Esophagus mucosa (tissue), 1 donor: ENCODE results near the gene PUM1. TPM values are rescaled to one million over a fixed set of nuclear protein-coding genes. Genes with fewer than 3 reads are reported as not detected.
"Not testable (repeated sequence)": the region's sequence is repeated elsewhere in the genome, so short reads cannot be mapped to it uniquely, and the experiment has no call there.

Source experiments
- ATAC-seq: fragments of 200-7000 bp; cut with Tn5 transposase; one replicate; pipeline ENCODE4 v1.9.1; 2020
- total RNA-seq: library from RNA; stranded (reverse); gene quantifications from one replicate; pipeline ENCODE4 v1.2.4, GENCODE V29; 2023
- donor health status: DM: yes; HTN: yes; CAD: no.

The PUM1 gene
- total RNA-seq: 63.0 TPM

GRCh38 chr1:31065310-31066217 is at the start of gene PUM1:
Gene PUM1 (minus strand): TSS chr1:31065717. CDS start chr1:31059566, 6,151 bp downstream.
- ATAC-seq: peak; percentile 100

- ATAC-seq: peak; percentile 42
Observed at GRCh38 chr1:31112266-31112935, 46.9 kb upstream of the PUM1 start.

- ATAC-seq: peak; percentile 90
Observed at GRCh38 chr1:31111290-31111951, 45.9 kb upstream of the PUM1 start.

GRCh38 chr1:31110846-31111245 is 45.3 kb upstream of the PUM1 start:
- no peak for ATAC-seq

- ATAC-seq: no peak
Observed at GRCh38 chr1:31108861-31109260, 43.3 kb upstream of the PUM1 start.

GRCh38 chr1:31105646-31106045 is 40.1 kb upstream of the PUM1 start:
- no peak for ATAC-seq

GRCh38 chr1:31102501-31102950 is 37.0 kb upstream of the PUM1 start:
- peak; percentile 73 for ATAC-seq

- ATAC-seq: peak; percentile 23
Observed at GRCh38 chr1:31101147-31101502, 35.6 kb upstream of the PUM1 start.

GRCh38 chr1:31099293-31100032 is 33.9 kb upstream of the PUM1 start:
- no peak for ATAC-seq

GRCh38 chr1:31095985-31096384 is 30.5 kb upstream of the PUM1 start:
- no peak for ATAC-seq

- no peak for ATAC-seq
Observed at GRCh38 chr1:31095298-31095981, 29.9 kb upstream of the PUM1 start.

GRCh38 chr1:31088081-31088480 is 22.6 kb upstream of the PUM1 start:
- not testable (repeated sequence) for ATAC-seq

- no peak for ATAC-seq
Observed at GRCh38 chr1:31084782-31085569, 19.5 kb upstream of the PUM1 start.

- ATAC-seq: no peak
Observed at GRCh38 chr1:31082385-31082784, 16.9 kb upstream of the PUM1 start.

GRCh38 chr1:31073044-31073443 is 7.5 kb upstream of the PUM1 start:
- ATAC-seq: no peak

- no peak for ATAC-seq
Observed at GRCh38 chr1:31072304-31072746, 6.8 kb upstream of the PUM1 start.

GRCh38 chr1:31069392-31069791 is 3.9 kb upstream of the PUM1 start:
- ATAC-seq: no peak

- no peak for ATAC-seq
Observed at GRCh38 chr1:31064718-31065309, 703 bp downstream of the PUM1 start.

GRCh38 chr1:31064111-31064717 is 1.3 kb downstream of the PUM1 start:
- ATAC-seq: no peak

- ATAC-seq: no peak
Observed at GRCh38 chr1:31063631-31064030, 1.9 kb downstream of the PUM1 start.
